Endothelial cell of umbilical vein (primary cell): ENCODE results near the gene ADARB2. TPM values are rescaled to one million over a fixed set of nuclear protein-coding genes. Genes with fewer than 3 reads are reported as not detected.

Experiments used
- BruUV-seq: library from RNA; stranded (reverse); fragments of 400-500 nt; replicated peaks from 2 replicates; lab custom pipeline; 2021; lab: Mats Ljungman, UMichigan
- CTCF ChIA-PET: fragments of 300-600, 350-600 bp; sonication (Branson Sonifier 250); formaldehyde crosslinking; loops from one replicate; lab custom pipeline; 2021; ENCODE audit warnings: antibody characterized with exemption, inconsistent platforms; lab: Charles Lee
- POLR2A ChIA-PET: fragments of 300-600, 350-600 bp; sonication (Branson Sonifier 250); formaldehyde crosslinking; loops from one replicate; lab custom pipeline; 2021; ENCODE audit warnings: antibody characterized with exemption, inconsistent platforms; lab: Charles Lee
- DNase-seq: peaks from one replicate; pipeline ENCODE4 v3.0.0-alpha.2; 2011; ENCODE audit warnings: low read depth, low spot score
- FAIRE-seq: peaks from 2 replicates; lab custom pipeline; 2011; peaks lifted over from hg19 to GRCh38; lab: Jason Lieb, UNC
- H2AFZ ChIP-seq: 2 replicates; pipeline ENCODE4 v1.6.0; 2012; ENCODE audit warnings: low read depth, low read length, control low read depth, inconsistent platforms
- H3K27ac ChIP-seq: 2 replicates; pipeline ENCODE4 v1.5.1; 2011; ENCODE audit warnings: low read depth, mild to moderate bottlenecking, control low read depth, low read length, moderate library complexity; ENCODE audit not compliant: insufficient read depth
- H3K27me3 ChIP-seq, 2 experiments: 2 replicates each; pipeline versions ENCODE4 v1.6.0 to v1.6.1; 2011; ENCODE audit warnings: low read length in 2 of 2, mixed read lengths in 1 of 2; ENCODE audit not compliant: control insufficient read depth in 2 of 2, insufficient read depth in 2 of 2
- H3K36me3 ChIP-seq, 2 experiments: 2 replicates in 1 of 2; 3 replicates in 1 of 2; pipeline ENCODE4 v1.5.1; 2011; ENCODE audit warnings: low read length in 2 of 2, mild to moderate bottlenecking in 1 of 2, moderate library complexity in 1 of 2; ENCODE audit not compliant: control insufficient read depth in 2 of 2, insufficient read depth in 2 of 2; ENCODE audit errors: extremely low read depth in 1 of 2
- H3K4me1 ChIP-seq: 3 replicates; pipeline ENCODE4 v1.5.1; 2011; ENCODE audit warnings: mild to moderate bottlenecking, low read length; ENCODE audit not compliant: control insufficient read depth, insufficient read depth; ENCODE audit errors: extremely low read depth
- H3K4me2 ChIP-seq: 2 replicates; pipeline ENCODE4 v1.6.1; 2011; ENCODE audit warnings: low read length, control low read depth, mixed read lengths; ENCODE audit not compliant: insufficient read depth
- H3K4me3 ChIP-seq, 3 experiments: fragments of 200-600 bp in 1 of 3; sonication (generic), shearing (Covaris generic) in 1 of 3; replicated peaks in 1 of 3; 2 replicates each; pipeline ENCODE4 v1.5.1; 2011 to 2016; ENCODE audit warnings: control low read depth in 3 of 3, low read length in 3 of 3, mild to moderate bottlenecking in 2 of 3, inconsistent platforms in 1 of 3, low read depth in 1 of 3, moderate library complexity in 1 of 3; ENCODE audit not compliant: insufficient read depth in 1 of 3
- H3K79me2 ChIP-seq: 2 replicates; pipeline ENCODE4 v1.6.0; 2012; ENCODE audit warnings: low read length, inconsistent platforms; ENCODE audit not compliant: control insufficient read depth, insufficient read depth
- H3K9ac ChIP-seq: replicated peaks from 2 replicates; pipeline ENCODE3; 2011; ENCODE audit warnings: low read length, control low read depth; ENCODE audit not compliant: insufficient read depth; ENCODE audit errors: extremely low read depth
- H3K9me1 ChIP-seq: replicated peaks from 3 replicates; pipeline ENCODE4 v1.6.0; 2011; ENCODE audit warnings: mild to moderate bottlenecking, low read length; ENCODE audit not compliant: control insufficient read depth, insufficient read depth; ENCODE audit errors: extremely low read depth
- H3K9me3 ChIP-seq: replicated peaks from 2 replicates; pipeline ENCODE4 v1.5.1; 2012; ENCODE audit warnings: low read length, inconsistent platforms; ENCODE audit not compliant: control insufficient read depth, insufficient read depth
- H4K20me1 ChIP-seq: replicated peaks from 2 replicates; pipeline ENCODE3; 2011; ENCODE audit warnings: mild to moderate bottlenecking, low read length; ENCODE audit not compliant: control insufficient read depth, insufficient read depth; ENCODE audit errors: extremely low read depth
- CTCF ChIP-seq, 2 donors: IDR thresholded peaks; 1 replicate in 1 of 2; 2 replicates in 1 of 2; pipeline ENCODE4 v1.5.1; 2011; ENCODE audit warnings: low read length in 2 of 2, mild to moderate bottlenecking in 2 of 2, moderate library complexity in 2 of 2, control low read depth in 1 of 2, inconsistent platforms in 1 of 2, low read depth in 1 of 2; ENCODE audit not compliant: insufficient read depth in 1 of 2; ENCODE audit errors: extremely low read depth in 1 of 2
- EZH2 ChIP-seq: IDR thresholded peaks from 2 replicates; pipeline ENCODE4 v1.6.1; 2012; ENCODE audit warnings: borderline replicate concordance, low read depth, mild to moderate bottlenecking, moderate library complexity, low read length, inconsistent platforms; ENCODE audit not compliant: severe bottlenecking
- FOS ChIP-seq: IDR thresholded peaks from 2 replicates; pipeline ENCODE4 v1.6.1; 2011; ENCODE audit warnings: mild to moderate bottlenecking, low read length, moderate library complexity, borderline replicate concordance; ENCODE audit not compliant: insufficient read depth
- GATA2 ChIP-seq: IDR thresholded peaks from 2 replicates; pipeline ENCODE4 v1.7.0; 2011; ENCODE audit warnings: low read depth, mild to moderate bottlenecking, moderate library complexity, mixed read lengths, low read length; ENCODE audit not compliant: insufficient read length, insufficient read depth
- JUN ChIP-seq: IDR thresholded peaks from 2 replicates; pipeline ENCODE4 v1.6.1; 2011; ENCODE audit warnings: borderline replicate concordance, low read depth; ENCODE audit not compliant: insufficient read length, insufficient read depth
- MAX ChIP-seq: IDR thresholded peaks from 2 replicates; pipeline ENCODE4 v1.6.1; 2011; ENCODE audit not compliant: insufficient read depth, insufficient read length
- MYC ChIP-seq: IDR thresholded peaks from one replicate; pipeline ENCODE4 v1.6.1; 2011; ENCODE audit warnings: mild to moderate bottlenecking, low read depth, low read length
- POLR2A ChIP-seq: IDR thresholded peaks from 2 replicates; pipeline ENCODE4 v1.6.1; 2012; ENCODE audit warnings: low read depth, mild to moderate bottlenecking, control low read depth, low read length
- POLR2AphosphoS5 ChIP-seq: IDR thresholded peaks from 2 replicates; pipeline ENCODE4 v1.6.1; 2012; ENCODE audit warnings: low read depth, mild to moderate bottlenecking, control low read depth, low read length, moderate library complexity; ENCODE audit not compliant: insufficient read depth
- dilution Hi-C: fragments of 300-500 bp; cut with MboI; formaldehyde crosslinking; loops from one replicate; pipeline ENCODE4 v1.15.0; 2019; ENCODE audit warnings: low sequenced_read_pairs; ENCODE audit not compliant: extremely low pct_ligation_motif_present
- intact Hi-C: fragments of 100-400 bp; cut with micrococcal nuclease; formaldehyde crosslinking; loops from one replicate; pipeline ENCODE4 v1.10.0; 2022
- polyA plus RNA-seq, 4 experiments: library from polyadenylated mRNA; depleted of rRNA in 3 of 4; stranded (reverse) in 3 of 4; unstranded in 1 of 4; fragments of >200 nt; gene quantifications; 2 replicates each; pipeline versions ENCODE4 v1.2.1 to v1.2.3, GENCODE V29; 2011 to 2012; ENCODE audit warnings: missing spikeins in 1 of 4
- total RNA-seq: library from RNA; stranded (reverse); gene quantifications from 2 replicates; pipeline ENCODE4 v1.2.3, GENCODE V29; 2021

ADARB2 gene
- total and polyA plus RNA-seq, 2 donors (not counting 3 experiments of a cell fraction or from before 2014, with no cell fraction given) = not detected

DNA sequence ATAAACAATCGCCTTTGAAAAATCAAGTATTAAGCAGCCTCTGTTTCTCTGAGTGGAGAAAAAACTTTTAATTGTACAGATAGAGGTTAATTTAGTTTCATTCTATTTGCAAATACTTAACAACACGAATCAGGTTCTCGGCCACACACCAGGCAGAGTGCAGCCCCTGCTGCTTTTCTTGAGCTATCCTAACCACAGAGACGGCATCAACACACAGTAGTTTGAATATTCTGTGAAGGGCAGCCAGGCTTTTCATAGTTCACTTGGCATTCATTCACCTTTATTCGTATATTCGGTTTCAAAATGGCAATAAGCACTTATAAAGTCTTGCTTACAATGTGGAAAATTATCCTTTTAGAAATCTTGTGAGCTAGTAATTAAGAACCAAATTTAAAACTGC is 5.7 kb downstream of the ADARB2 start:
- Histone ChIP-seq H3K9ac (no peak overlapping the region), H4K20me1 (no peaks in the 10 kb centered on the region), H3K4me3 (no peak overlapping the region), H3K27me3 (no peaks in the 10 kb centered on the region), H3K4me1 (no peaks in the 10 kb centered on the region), H3K79me2 (no peaks in the 10 kb centered on the region), H3K9me3 (peaks cover under 1% of the 10 kb centered on the region), H2AFZ (no peak overlapping the region), H3K27ac (no peak overlapping the region), H3K9me1 (no peaks in the 10 kb centered on the region), H3K4me2 (no peak overlapping the region), H3K36me3 (no peaks in the 10 kb centered on the region)
- BruUV-seq = no TSS peak
- intact Hi-C loops (no loop called here), dilution Hi-C loops (no loop called here)
- FAIRE-seq (no peak), DNase-seq (no peak)
- CTCF ChIA-PET = no interaction called here
- POLR2A ChIA-PET = no interaction called here
- TF ChIP-seq POLR2AphosphoS5 (no peak), CTCF (IDR thresholded peaks at IDR 0.05; ENCODE audit: extremely low read depth in 1 of 2, insufficient read depth in 1 of 2, low read depth in 1 of 2, low read length in 2 of 2) (no peak), MYC (no peak), GATA2 (no peak), POLR2A (no peak), FOS (no peak), EZH2 (no peak), MAX (no peak), JUN (no peak)
